Activated naive CD8-positive, alpha-beta T cell treated with anti-CD3 and anti-CD28 coated beads, Interleukin-2, amount 50 U/mL, for 24 hours (primary cell): ENCODE results near the gene KDM2A.
A peak's percentile ranks its signal among the peaks of the same experiment; 100 is the strongest.

ENCODE experiments used
- ATAC-seq: fragments of 150-1000 bp; cut with Tn5 transposase; one replicate; pipeline ENCODE4 v1.10.0; 2021
- DNase-seq: peaks from one replicate; pipeline ENCODE4 v3.0.0; 2021
- H3K27ac Mint-ChIP-seq: one replicate; pipeline ENCODE4 v1.8.0; 2021; ENCODE audit warnings: mild to moderate bottlenecking, mixed read lengths
- H3K27me3 Mint-ChIP-seq: one replicate; pipeline ENCODE4 v1.8.0; 2021; ENCODE audit warnings: mixed read lengths
- H3K36me3 Mint-ChIP-seq: one replicate; pipeline ENCODE4 v1.8.0; 2021; ENCODE audit warnings: low read depth, mixed read lengths
- H3K4me1 Mint-ChIP-seq: one replicate; pipeline ENCODE4 v1.8.0; 2021; ENCODE audit warnings: mixed read lengths
- H3K4me3 Mint-ChIP-seq: one replicate; pipeline ENCODE4 v1.8.0; 2021; ENCODE audit warnings: mild to moderate bottlenecking, moderate library complexity, mixed read lengths
- H3K9me3 Mint-ChIP-seq: one replicate; pipeline ENCODE4 v1.8.0; 2021; ENCODE audit warnings: mixed read lengths

Gene KDM2A

GRCh38 chr11:67280788-67281551 lies 161.9 kb downstream of the KDM2A start:
- H3K4me3 Mint-ChIP-seq, result no peak overlapping the region
- peak overlapping the region; percentile 83 for H3K27ac Mint-ChIP-seq
- peaks cover 50% of the 10 kb centered on the region for H3K4me1 Mint-ChIP-seq
- H3K9me3 Mint-ChIP-seq, result no peaks in the 10 kb centered on the region
- ATAC-seq, result no peak
- peaks cover 28% of the 10 kb centered on the region for H3K36me3 Mint-ChIP-seq
- no peak for DNase-seq
- H3K27me3 Mint-ChIP-seq, result no peaks in the 10 kb centered on the region

GRCh38 chr11:67281552-67282150 lies 162.6 kb downstream of the KDM2A start:
- H3K27me3 Mint-ChIP-seq, result no peaks in the 10 kb centered on the region
- H3K4me1 Mint-ChIP-seq, result peaks cover 48% of the 10 kb centered on the region
- no peak overlapping the region for H3K4me3 Mint-ChIP-seq
- peaks cover 26% of the 10 kb centered on the region for H3K36me3 Mint-ChIP-seq
- no peak overlapping the region for H3K27ac Mint-ChIP-seq
- no peaks in the 10 kb centered on the region for H3K9me3 Mint-ChIP-seq
- no peak for ATAC-seq
- no peak for DNase-seq

- ATAC-seq (no peak), DNase-seq (no peak)
- Mint-ChIP-seq H3K27ac (no peak overlapping the region), H3K4me3 (no peak overlapping the region), H3K9me3 (no peaks in the 10 kb centered on the region), H3K27me3 (no peaks in the 10 kb centered on the region), H3K4me1 (peaks cover 48% of the 10 kb centered on the region), H3K36me3 (peaks cover 26% of the 10 kb centered on the region)
These were observed 163.3 kb downstream of the KDM2A start for GRCh38 chr11:67282155-67282875.

GRCh38 chr11:67282876-67283371 lies 163.9 kb downstream of the KDM2A start:
- no peak overlapping the region for H3K27ac Mint-ChIP-seq
- DNase-seq (no peak), ATAC-seq (no peak)
- H3K4me3 Mint-ChIP-seq, result no peak overlapping the region
- no peaks in the 10 kb centered on the region for H3K27me3 Mint-ChIP-seq
- peaks cover 48% of the 10 kb centered on the region for H3K4me1 Mint-ChIP-seq
- H3K36me3 Mint-ChIP-seq, result peaks cover 28% of the 10 kb centered on the region
- no peaks in the 10 kb centered on the region for H3K9me3 Mint-ChIP-seq

GRCh38 chr11:67283481-67283963 lies 164.5 kb downstream of the KDM2A start:
- H3K9me3 Mint-ChIP-seq, result no peaks in the 10 kb centered on the region
- no peak overlapping the region for H3K27ac Mint-ChIP-seq
- H3K4me3 Mint-ChIP-seq, result no peak overlapping the region
- H3K36me3 Mint-ChIP-seq, result peaks cover 28% of the 10 kb centered on the region
- ATAC-seq, result no peak
- H3K27me3 Mint-ChIP-seq, result no peaks in the 10 kb centered on the region
- no peak for DNase-seq
- peaks cover 46% of the 10 kb centered on the region for H3K4me1 Mint-ChIP-seq

GRCh38 chr11:67284811-67285540 lies 165.9 kb downstream of the KDM2A start:
- ATAC-seq (no peak), DNase-seq (no peak)
- no peak overlapping the region for H3K27ac Mint-ChIP-seq
- peaks cover 40% of the 10 kb centered on the region for H3K4me1 Mint-ChIP-seq
- H3K36me3 Mint-ChIP-seq, result peaks cover 21% of the 10 kb centered on the region
- no peaks in the 10 kb centered on the region for H3K27me3 Mint-ChIP-seq
- H3K9me3 Mint-ChIP-seq, result no peaks in the 10 kb centered on the region
- H3K4me3 Mint-ChIP-seq, result no peak overlapping the region

- H3K4me3 Mint-ChIP-seq, result peak overlapping the region; percentile 14
- no peak for ATAC-seq
- peak overlapping the region; percentile 93 for H3K27ac Mint-ChIP-seq
These were observed 166.8 kb downstream of the KDM2A start for GRCh38 chr11:67285541-67286498.

GRCh38 chr11:67286621-67287333 lies 167.7 kb downstream of the KDM2A start:
- no peak for DNase-seq
- peak overlapping the region; percentile 67 for H3K4me3 Mint-ChIP-seq
- peaks cover 24% of the 10 kb centered on the region for H3K36me3 Mint-ChIP-seq
- H3K27me3 Mint-ChIP-seq, result no peaks in the 10 kb centered on the region
- no peaks in the 10 kb centered on the region for H3K9me3 Mint-ChIP-seq
- H3K4me1 Mint-ChIP-seq, result peaks cover 42% of the 10 kb centered on the region
- peak overlapping the region; percentile 93 for H3K27ac Mint-ChIP-seq
- ATAC-seq, result no peak

More at GRCh38 chr11:67285541-67286498, 166.8 kb downstream of the KDM2A start:
- Mint-ChIP-seq H3K4me1 (peaks cover 39% of the 10 kb centered on the region), H3K9me3 (no peaks in the 10 kb centered on the region), H3K36me3 (peaks cover 21% of the 10 kb centered on the region), H3K27me3 (no peaks in the 10 kb centered on the region)
- no peak for DNase-seq

- peak overlapping the region; percentile 67 for H3K4me3 Mint-ChIP-seq
- peaks cover 44% of the 10 kb centered on the region for H3K4me1 Mint-ChIP-seq
- H3K9me3 Mint-ChIP-seq, result no peaks in the 10 kb centered on the region
- ATAC-seq (no peak), DNase-seq (no peak)
- H3K36me3 Mint-ChIP-seq, result peaks cover 27% of the 10 kb centered on the region
- no peaks in the 10 kb centered on the region for H3K27me3 Mint-ChIP-seq
- peak overlapping the region; percentile 93 for H3K27ac Mint-ChIP-seq
These were observed 168.5 kb downstream of the KDM2A start for GRCh38 chr11:67287355-67288197.

GRCh38 chr11:67288198-67288451 lies 169.1 kb downstream of the KDM2A start:
- Mint-ChIP-seq H3K4me3 (peak overlapping the region; percentile 67), H3K4me1 (peaks cover 49% of the 10 kb centered on the region), H3K36me3 (peaks cover 32% of the 10 kb centered on the region), H3K27ac (peak overlapping the region; percentile 93), H3K27me3 (no peaks in the 10 kb centered on the region), H3K9me3 (no peaks in the 10 kb centered on the region)
- DNase-seq (no peak), ATAC-seq (peak; percentile 12)

GRCh38 chr11:67288452-67289225 lies 169.6 kb downstream of the KDM2A start:
- no peaks in the 10 kb centered on the region for H3K9me3 Mint-ChIP-seq
- ATAC-seq (peak; percentile 68), DNase-seq (peak; percentile 92)
- H3K36me3 Mint-ChIP-seq, result peaks cover 34% of the 10 kb centered on the region
- H3K27me3 Mint-ChIP-seq, result no peaks in the 10 kb centered on the region
- H3K4me1 Mint-ChIP-seq, result peaks cover 52% of the 10 kb centered on the region
- H3K4me3 Mint-ChIP-seq, result peak overlapping the region; percentile 67
- H3K27ac Mint-ChIP-seq, result peak overlapping the region; percentile 93

GRCh38 chr11:67289226-67289650 lies 170.2 kb downstream of the KDM2A start, which contains the start of gene ANKRD13D:
TSS of gene ANKRD13D (plus strand) at chr11:67289303. CDS start at chr11:67289461, 158 bp downstream.
- ATAC-seq (peak; percentile 26), DNase-seq (peak; percentile 63)
- Mint-ChIP-seq H3K4me1 (peaks cover 57% of the 10 kb centered on the region), H3K27me3 (no peaks in the 10 kb centered on the region), H3K9me3 (no peaks in the 10 kb centered on the region), H3K27ac (peak within 1 kb of the TSS; percentile 93), H3K36me3 (peaks cover 34% of the 10 kb centered on the region), H3K4me3 (peak within 1 kb of the TSS; percentile 85)
